ENCODE data around the gene R3HDM4.

GRCh38 chr19:911197-912033 lies 1.6 kb downstream of the R3HDM4 start:
- TF ChIP-seq CTCF (IDR thresholded peaks at IDR 0.05) (no peak), ZFX (IDR thresholded peaks at IDR 0.05; ENCODE audit: borderline replicate concordance) (no peak)

Data from 22Rv1 (cell line).